ENCODE measurements around the gene FABP2. TPM values are rescaled to one million over a fixed set of nuclear protein-coding genes. Genes with fewer than 3 reads are reported as not detected.
"Not testable (repeated sequence)": the region's sequence is repeated elsewhere in the genome, so short reads cannot be mapped to it uniquely, and the experiment has no call there.

The FABP2 gene
- not detected in 2 replicates for total RNA-seq

DNA sequence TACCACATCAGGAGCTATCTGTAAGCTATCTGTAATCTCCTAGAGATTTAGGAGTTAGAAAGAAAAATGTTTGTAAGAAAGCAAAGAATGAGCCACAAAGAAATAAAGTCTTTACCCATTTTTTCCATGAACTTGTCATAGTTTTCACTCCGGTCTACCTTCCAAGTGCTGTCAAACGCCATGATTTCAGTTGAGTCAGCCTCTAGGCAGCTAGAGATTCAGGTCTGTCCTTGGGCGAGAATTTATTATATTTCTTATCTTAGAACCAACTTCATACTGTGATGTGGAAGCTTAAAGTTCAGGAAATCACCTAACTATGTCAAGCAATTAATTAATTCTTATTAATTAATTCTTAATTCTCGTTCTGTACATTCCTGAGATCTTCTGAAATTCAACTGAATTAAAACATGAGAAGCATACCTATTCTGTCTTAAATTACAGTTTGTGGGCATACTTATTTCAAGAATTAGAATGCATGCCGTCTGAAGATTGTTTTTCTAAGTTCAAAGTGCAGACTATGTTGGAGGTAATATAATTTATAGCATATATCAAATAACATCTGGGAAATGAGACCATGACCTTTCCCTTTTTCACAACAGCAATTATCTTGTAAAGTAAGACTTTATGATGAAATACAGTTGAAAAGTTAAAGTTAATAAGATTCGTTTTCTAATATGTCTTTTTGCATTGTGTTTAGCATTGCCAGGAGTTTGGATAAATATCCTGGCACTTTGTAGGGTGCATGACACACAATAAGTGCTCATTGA lies at the start of gene FABP2:
FABP2 (minus strand) TSS at position 218 of the 767 bp plus-strand sequence; CDS start at position 182, 36 bp downstream.
- no peak for ATAC-seq (ENCODE audit: low read depth)
- Mint-ChIP-seq H3K4me3 (no peak within 1 kb of the TSS), H3K9me3 (no peaks in the 10 kb centered on the region), H3K4me1 (no peaks in the 10 kb centered on the region), H3K36me3 (ENCODE audit: low read depth) (no peaks in the 10 kb centered on the region), H3K27me3 (peaks cover 5% of the 10 kb centered on the region), H3K27ac (no peak within 1 kb of the TSS)
- no peak for DNase-seq
- intact Hi-C loops (cut with micrococcal nuclease) = no loop called here
- ChIA-PET CTCF (interaction anchor here (1.2 kb wide), 1 partner anchor 307 kb away, joined by 4 read pairs; the partner anchor contains the start of gene PDE5A), POLR2A (no interaction called here)
- TF ChIP-seq, protein P1, sequence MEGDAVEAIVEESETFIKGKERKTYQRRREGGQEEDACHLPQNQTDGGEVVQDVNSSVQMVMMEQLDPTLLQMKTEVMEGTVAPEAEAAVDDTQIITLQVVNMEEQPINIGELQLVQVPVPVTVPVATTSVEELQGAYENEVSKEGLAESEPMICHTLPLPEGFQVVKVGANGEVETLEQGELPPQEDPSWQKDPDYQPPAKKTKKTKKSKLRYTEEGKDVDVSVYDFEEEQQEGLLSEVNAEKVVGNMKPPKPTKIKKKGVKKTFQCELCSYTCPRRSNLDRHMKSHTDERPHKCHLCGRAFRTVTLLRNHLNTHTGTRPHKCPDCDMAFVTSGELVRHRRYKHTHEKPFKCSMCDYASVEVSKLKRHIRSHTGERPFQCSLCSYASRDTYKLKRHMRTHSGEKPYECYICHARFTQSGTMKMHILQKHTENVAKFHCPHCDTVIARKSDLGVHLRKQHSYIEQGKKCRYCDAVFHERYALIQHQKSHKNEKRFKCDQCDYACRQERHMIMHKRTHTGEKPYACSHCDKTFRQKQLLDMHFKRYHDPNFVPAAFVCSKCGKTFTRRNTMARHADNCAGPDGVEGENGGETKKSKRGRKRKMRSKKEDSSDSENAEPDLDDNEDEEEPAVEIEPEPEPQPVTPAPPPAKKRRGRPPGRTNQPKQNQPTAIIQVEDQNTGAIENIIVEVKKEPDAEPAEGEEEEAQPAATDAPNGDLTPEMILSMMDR (IDR thresholded peaks at IDR 0.05) = no peak

DNA sequence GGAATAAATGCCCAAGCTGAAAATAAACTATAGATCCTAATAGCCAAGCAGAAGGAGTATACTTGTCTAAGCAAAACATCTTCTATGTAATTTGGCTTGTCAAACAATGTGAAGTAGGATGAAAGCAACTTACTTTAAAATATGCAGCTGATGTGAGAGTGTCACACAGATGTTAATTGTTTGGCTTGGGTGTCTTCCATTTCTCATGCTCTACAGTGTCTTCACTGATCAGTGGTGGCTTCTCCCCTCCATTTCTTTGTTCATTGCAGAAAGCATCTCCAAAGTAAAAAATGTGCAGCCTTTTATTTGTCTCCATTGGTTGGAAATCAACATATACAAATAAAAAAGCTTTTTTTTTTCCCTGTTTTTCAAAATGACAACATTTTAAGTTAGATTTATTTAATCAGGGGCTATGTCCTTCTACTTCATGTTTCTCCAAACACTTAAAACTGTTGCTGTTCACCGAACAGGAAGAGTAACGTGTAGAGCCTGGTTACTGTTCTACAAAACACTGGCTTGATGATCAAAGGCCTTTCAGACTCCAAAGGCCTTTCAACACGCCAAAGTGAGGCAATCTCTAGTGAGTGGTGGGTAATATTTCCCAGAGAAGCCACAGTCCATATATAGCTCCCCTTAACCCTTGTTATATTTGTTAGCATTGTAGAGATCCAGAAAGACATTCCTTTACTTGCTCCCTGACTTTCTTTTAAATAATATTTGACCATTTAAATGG lies 49.2 kb upstream of the FABP2 start:
- POLR2A ChIA-PET; ATAC-seq (ENCODE audit: low read depth); H3K27ac Mint-ChIP-seq; H3K36me3 Mint-ChIP-seq (ENCODE audit: low read depth); DNase-seq; H3K4me3 Mint-ChIP-seq; H3K9me3 Mint-ChIP-seq; H3K27me3 Mint-ChIP-seq; CTCF ChIA-PET: not testable (repeated sequence)
- intact Hi-C loops (cut with micrococcal nuclease) = loop anchor here (5.0 kb wide), 1 partner anchor 69 kb away; a partner anchor contains a TSS
- peaks cover 19% of the 10 kb centered on the region for H3K4me1 Mint-ChIP-seq

DNA sequence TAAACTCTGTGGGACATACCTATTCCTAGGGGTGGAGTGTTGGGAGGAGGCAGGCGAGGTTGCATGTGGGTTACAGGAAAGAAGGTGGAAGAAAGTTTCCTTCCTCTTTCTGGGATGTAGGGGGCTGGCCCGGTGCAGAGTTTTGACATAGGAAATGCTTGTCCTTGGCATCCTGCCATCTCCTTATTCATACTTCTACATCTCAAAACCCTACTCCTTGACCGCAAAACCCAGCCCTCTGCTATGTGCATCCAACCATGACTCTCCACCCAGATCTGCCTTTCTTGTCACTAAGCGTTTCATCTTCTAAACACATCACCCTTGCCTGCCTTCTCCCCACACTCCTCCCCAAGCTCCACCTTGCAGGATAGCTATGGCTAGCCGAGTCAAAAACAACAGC lies 48.5 kb upstream of the FABP2 start:
- POLR2A ChIA-PET = not testable (repeated sequence)
- peak; percentile 29 for DNase-seq

DNA sequence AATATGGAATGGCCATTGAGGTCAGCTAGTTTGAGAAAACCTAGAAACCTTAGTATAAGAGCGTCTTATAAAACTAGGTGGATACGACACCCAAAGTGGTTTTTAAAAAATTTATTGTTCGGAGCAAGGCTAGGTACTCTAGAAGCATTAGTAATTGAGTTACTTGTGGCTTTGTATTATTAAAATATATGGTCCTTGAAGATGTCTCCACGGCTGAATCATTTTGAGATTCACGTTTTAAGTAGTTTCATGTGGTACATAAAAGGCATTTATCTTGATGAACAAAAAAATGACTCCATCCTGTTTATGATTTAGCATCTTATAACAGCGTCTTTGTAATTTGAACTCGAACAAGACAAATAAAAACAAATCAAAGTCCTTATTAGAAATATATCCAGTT lies 44.9 kb upstream of the FABP2 start:
- H3K27ac Mint-ChIP-seq; POLR2A ChIA-PET; H3K27me3 Mint-ChIP-seq; DNase-seq; CTCF ChIA-PET; H3K36me3 Mint-ChIP-seq (ENCODE audit: low read depth); ATAC-seq (ENCODE audit: low read depth); H3K9me3 Mint-ChIP-seq; H3K4me3 Mint-ChIP-seq; intact Hi-C loops (cut with micrococcal nuclease): not testable (repeated sequence)
- H3K4me1 Mint-ChIP-seq = peaks cover 19% of the 10 kb centered on the region

More for the DNA sequence above, 48.5 kb upstream of the FABP2 start:
- Mint-ChIP-seq H3K4me1 (peaks cover 19% of the 10 kb centered on the region), H3K27ac (peak overlapping the region; percentile 39), H3K4me3 (peak overlapping the region; percentile 29)
- intact Hi-C loops (cut with micrococcal nuclease) = loop anchor here (5.0 kb wide), 1 partner anchor 68 kb away; a partner anchor contains a TSS
- peak; percentile 95 for ATAC-seq (ENCODE audit: low read depth)
- H3K36me3 Mint-ChIP-seq (ENCODE audit: low read depth); H3K9me3 Mint-ChIP-seq; H3K27me3 Mint-ChIP-seq; CTCF ChIA-PET: not testable (repeated sequence)

DNA sequence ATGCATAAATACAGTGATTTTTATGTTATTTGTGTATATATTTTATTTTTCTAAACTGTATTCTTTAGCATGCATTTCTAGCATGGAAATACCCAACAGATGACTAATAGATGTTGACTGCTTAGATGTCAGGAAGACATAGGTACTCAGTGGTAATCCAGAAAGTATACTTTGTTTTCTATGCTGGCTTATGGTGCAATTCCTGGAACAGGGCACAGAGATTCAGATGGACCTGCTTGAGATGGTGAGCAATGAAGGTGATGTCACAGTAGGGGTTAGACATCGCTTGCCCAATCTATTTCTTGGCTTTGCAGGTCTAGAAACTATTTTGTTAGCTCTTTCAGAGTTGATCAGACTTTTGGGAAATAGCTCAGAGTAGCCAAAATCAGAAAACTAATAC lies 42.3 kb upstream of the FABP2 start:
- intact Hi-C loops (cut with micrococcal nuclease); ATAC-seq (ENCODE audit: low read depth); H3K27ac Mint-ChIP-seq; H3K36me3 Mint-ChIP-seq (ENCODE audit: low read depth); DNase-seq; H3K4me1 Mint-ChIP-seq; H3K9me3 Mint-ChIP-seq; H3K4me3 Mint-ChIP-seq; H3K27me3 Mint-ChIP-seq; CTCF ChIA-PET; POLR2A ChIA-PET: not testable (repeated sequence)

DNA sequence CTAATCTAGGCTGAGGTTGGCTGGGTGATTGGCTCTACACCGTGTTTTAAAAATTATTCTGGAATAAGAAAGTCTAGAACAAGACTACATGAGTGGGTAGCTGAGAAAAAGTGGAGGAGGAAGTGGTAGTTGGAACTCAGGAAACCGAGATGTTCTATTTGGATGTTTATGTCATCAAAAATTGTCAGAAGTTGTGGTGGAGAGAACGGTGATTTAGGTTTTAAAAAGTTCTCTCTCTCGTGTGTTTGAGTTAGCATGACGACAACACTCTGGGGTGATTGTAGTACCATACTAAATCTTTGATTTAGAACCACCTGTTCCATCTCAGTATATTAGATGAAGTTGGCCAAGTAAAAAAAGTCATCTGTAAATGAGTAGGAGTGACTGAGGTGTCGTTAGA lies 41.4 kb upstream of the FABP2 start:
- not testable (repeated sequence) for ATAC-seq (ENCODE audit: low read depth)

DNA sequence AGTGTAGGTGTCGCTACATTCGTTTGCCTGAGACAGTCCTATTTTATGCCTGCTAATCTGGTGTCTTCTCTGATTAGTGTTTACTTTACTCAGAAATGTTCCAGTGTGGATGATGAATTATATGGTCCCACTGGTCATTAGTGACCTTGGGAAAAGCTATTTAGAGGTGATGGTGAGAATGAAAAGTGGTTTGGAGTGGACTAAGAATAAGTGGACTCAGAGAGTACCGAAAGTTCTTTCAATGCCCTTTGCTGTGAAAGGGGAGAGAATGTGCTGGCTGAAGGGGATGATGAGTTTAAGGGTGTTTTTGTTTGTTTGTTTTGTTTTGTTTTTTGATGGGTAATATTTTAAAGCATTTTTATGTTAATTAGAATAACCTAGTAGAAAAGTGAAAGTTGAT lies 40.5 kb upstream of the FABP2 start:
- H3K36me3 Mint-ChIP-seq (ENCODE audit: low read depth); CTCF ChIA-PET: not testable (repeated sequence)

More for the DNA sequence above, 41.4 kb upstream of the FABP2 start:
- H3K9me3 Mint-ChIP-seq; POLR2A ChIA-PET; DNase-seq; H3K36me3 Mint-ChIP-seq (ENCODE audit: low read depth); H3K4me3 Mint-ChIP-seq; intact Hi-C loops (cut with micrococcal nuclease); H3K4me1 Mint-ChIP-seq; H3K27ac Mint-ChIP-seq; H3K27me3 Mint-ChIP-seq; CTCF ChIA-PET: not testable (repeated sequence)

DNA sequence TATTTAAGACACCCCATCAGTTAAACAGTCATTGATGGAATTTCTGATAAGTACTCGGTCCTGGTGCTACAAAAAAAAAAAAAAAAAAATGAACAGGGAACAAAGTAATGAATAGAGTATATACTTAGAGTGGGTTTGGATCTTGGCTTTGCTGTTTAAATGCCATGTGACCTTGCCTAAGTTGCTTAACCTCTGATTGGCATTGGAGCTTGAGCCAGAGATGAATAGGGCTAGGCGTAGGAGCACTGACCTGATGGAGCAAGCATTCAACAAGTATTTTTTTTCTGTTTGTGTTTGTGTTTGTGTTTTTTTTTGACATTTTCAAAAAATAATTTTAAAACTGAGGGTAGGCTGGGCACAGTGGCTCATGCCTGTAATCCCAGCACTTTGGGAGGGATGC lies 37.9 kb upstream of the FABP2 start:
- CTCF ChIA-PET; intact Hi-C loops (cut with micrococcal nuclease); H3K4me3 Mint-ChIP-seq; DNase-seq; H3K27me3 Mint-ChIP-seq; H3K9me3 Mint-ChIP-seq; H3K27ac Mint-ChIP-seq; ATAC-seq (ENCODE audit: low read depth); POLR2A ChIA-PET; H3K36me3 Mint-ChIP-seq (ENCODE audit: low read depth); H3K4me1 Mint-ChIP-seq: not testable (repeated sequence)

More for the DNA sequence above, 40.5 kb upstream of the FABP2 start:
- H3K9me3 Mint-ChIP-seq; H3K27ac Mint-ChIP-seq; POLR2A ChIA-PET; H3K4me1 Mint-ChIP-seq; H3K4me3 Mint-ChIP-seq; H3K27me3 Mint-ChIP-seq; DNase-seq; intact Hi-C loops (cut with micrococcal nuclease); ATAC-seq (ENCODE audit: low read depth): not testable (repeated sequence)

DNA sequence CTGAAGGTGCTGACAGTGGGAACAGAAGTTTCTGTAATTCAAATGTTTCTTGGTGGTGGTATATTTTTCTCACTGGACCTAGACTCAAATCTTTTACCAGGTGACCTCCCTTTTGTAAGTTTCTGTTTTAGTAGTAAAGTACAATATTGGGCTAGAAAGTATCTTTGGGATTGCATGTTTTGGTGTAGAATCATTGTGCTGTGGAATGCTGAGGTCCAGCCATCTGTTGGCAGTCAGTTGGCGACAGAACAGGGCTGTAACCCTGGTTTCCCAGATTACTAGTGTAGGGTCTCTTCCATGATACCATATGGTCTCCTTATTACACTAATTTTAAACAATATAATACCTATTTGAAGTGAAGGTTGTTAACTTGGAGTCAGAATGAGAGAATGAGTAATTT lies 34.9 kb upstream of the FABP2 start:
- POLR2A ChIA-PET; ATAC-seq (ENCODE audit: low read depth); H3K4me1 Mint-ChIP-seq; H3K4me3 Mint-ChIP-seq; DNase-seq; intact Hi-C loops (cut with micrococcal nuclease); H3K27ac Mint-ChIP-seq; CTCF ChIA-PET; H3K27me3 Mint-ChIP-seq; H3K9me3 Mint-ChIP-seq; H3K36me3 Mint-ChIP-seq (ENCODE audit: low read depth): not testable (repeated sequence)

DNA sequence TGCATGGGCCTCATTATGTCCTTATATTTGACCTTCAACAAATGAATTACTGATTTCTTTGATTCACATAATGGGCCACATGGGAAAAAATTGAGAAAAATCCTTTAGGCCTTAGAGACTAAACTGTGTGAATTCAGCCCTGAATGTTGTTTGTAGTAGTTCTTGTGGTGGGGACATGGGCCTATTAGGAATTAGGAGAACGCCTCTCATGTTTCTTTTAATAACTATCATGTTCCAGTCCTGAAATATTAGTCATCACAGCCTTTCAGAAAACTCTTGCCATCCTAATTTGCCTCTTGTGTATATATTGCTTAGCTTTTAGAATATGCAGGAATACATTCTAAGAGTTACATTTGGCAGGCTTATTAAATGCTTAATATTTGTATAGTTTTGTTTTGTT lies 34.1 kb upstream of the FABP2 start:
- H3K9me3 Mint-ChIP-seq; POLR2A ChIA-PET; DNase-seq; H3K36me3 Mint-ChIP-seq (ENCODE audit: low read depth); H3K4me3 Mint-ChIP-seq; intact Hi-C loops (cut with micrococcal nuclease); ATAC-seq (ENCODE audit: low read depth); H3K27me3 Mint-ChIP-seq; CTCF ChIA-PET; H3K27ac Mint-ChIP-seq; H3K4me1 Mint-ChIP-seq: not testable (repeated sequence)

DNA sequence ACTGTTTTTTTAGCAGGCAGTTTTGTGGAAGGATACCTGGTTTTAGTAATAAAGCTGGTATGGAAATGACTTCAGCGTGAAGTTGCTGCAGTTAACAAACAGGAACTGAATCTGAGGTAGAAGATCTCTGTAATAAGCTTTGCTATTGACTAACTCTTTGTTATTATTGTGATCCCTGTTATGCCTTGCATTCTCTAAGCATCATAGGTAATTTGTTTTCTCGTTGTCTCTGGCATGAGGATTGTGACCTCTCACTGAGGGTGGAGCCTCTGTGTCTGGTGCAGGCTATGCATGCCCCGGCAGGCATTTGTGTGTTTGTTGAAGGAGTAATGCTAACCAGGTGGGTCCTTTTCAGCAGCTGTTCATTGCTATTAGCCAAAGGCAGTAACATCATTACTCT lies 31.4 kb upstream of the FABP2 start:
- ATAC-seq (ENCODE audit: low read depth); H3K27ac Mint-ChIP-seq; POLR2A ChIA-PET; H3K4me1 Mint-ChIP-seq; intact Hi-C loops (cut with micrococcal nuclease); H3K4me3 Mint-ChIP-seq; CTCF ChIA-PET; H3K36me3 Mint-ChIP-seq (ENCODE audit: low read depth); H3K9me3 Mint-ChIP-seq; DNase-seq; H3K27me3 Mint-ChIP-seq: not testable (repeated sequence)
